ENCODE results near the gene ABCA9.

- TF ChIP-seq CTCF (IDR thresholded peaks at IDR 0.05) (no peak), POLR2A (IDR thresholded peaks at IDR 0.05) (no peak)
These were observed 15.1 kb downstream of the ABCA9 start for GRCh38 chr17:69045646-69046045.

All from lower leg skin (tissue), 3 donors.